Activated naive CD8-positive, alpha-beta T cell treated with anti-CD3 and anti-CD28 coated beads for 36 hours (primary cell): ENCODE data around the gene PHRF1. TPM values are rescaled to one million over a fixed set of nuclear protein-coding genes. Genes with fewer than 3 reads are reported as not detected.
A peak's percentile ranks its signal among the peaks of the same experiment; 100 is the strongest.

Experiments
- DNase-seq: peaks from one replicate; pipeline ENCODE4 v3.0.0; 2021
- H3K27ac Mint-ChIP-seq: one replicate; pipeline ENCODE4 v1.8.0; 2022; ENCODE audit warnings: mild to moderate bottlenecking, moderate library complexity, mixed read lengths
- H3K27me3 Mint-ChIP-seq: one replicate; pipeline ENCODE4 v1.8.0; 2022; ENCODE audit warnings: mild to moderate bottlenecking, mixed read lengths
- H3K36me3 Mint-ChIP-seq: one replicate; pipeline ENCODE4 v1.8.0; 2021; ENCODE audit warnings: mild to moderate bottlenecking, mixed read lengths
- H3K4me1 Mint-ChIP-seq: one replicate; pipeline ENCODE4 v1.8.0; 2021; ENCODE audit warnings: mixed read lengths
- H3K4me3 Mint-ChIP-seq: one replicate; pipeline ENCODE4 v1.8.0; 2022; ENCODE audit warnings: mild to moderate bottlenecking, moderate library complexity, mixed read lengths
- H3K9me3 Mint-ChIP-seq: one replicate; pipeline ENCODE4 v1.8.0; 2022; ENCODE audit warnings: mixed read lengths
- total RNA-seq, 2 experiments: library from RNA; stranded (reverse); gene quantifications; one replicate each; pipeline ENCODE4 v1.2.3, GENCODE V29; 2021

PHRF1 gene
- total RNA-seq, 2 experiments from 2014 or later = 42.3 to 44.3 TPM

GRCh38 chr11:587978-588380 is 11.7 kb downstream of the PHRF1 start:
- H3K4me3 Mint-ChIP-seq = peak overlapping the region; percentile 82
- H3K9me3 Mint-ChIP-seq = no peaks in the 10 kb centered on the region
- peak overlapping the region; percentile 100 for H3K27ac Mint-ChIP-seq
- peaks cover 30% of the 10 kb centered on the region for H3K36me3 Mint-ChIP-seq
- peak; percentile 77 for DNase-seq
- peaks cover 21% of the 10 kb centered on the region for H3K4me1 Mint-ChIP-seq
- no peaks in the 10 kb centered on the region for H3K27me3 Mint-ChIP-seq

GRCh38 chr11:589798-590197 is 13.5 kb downstream of the PHRF1 start:
- Mint-ChIP-seq H3K27ac (peak overlapping the region; percentile 39), H3K4me3 (no peak overlapping the region), H3K36me3 (peaks cover 29% of the 10 kb centered on the region), H3K9me3 (no peaks in the 10 kb centered on the region), H3K27me3 (no peaks in the 10 kb centered on the region), H3K4me1 (peaks cover 21% of the 10 kb centered on the region)
- no peak for DNase-seq

- DNase-seq = no peak
- Mint-ChIP-seq H3K27ac (peak overlapping the region; percentile 34), H3K9me3 (no peaks in the 10 kb centered on the region), H3K4me1 (peaks cover 21% of the 10 kb centered on the region), H3K36me3 (peaks cover 32% of the 10 kb centered on the region), H3K27me3 (no peaks in the 10 kb centered on the region), H3K4me3 (no peak overlapping the region)
Measured at GRCh38 chr11:590997-591396, 14.7 kb downstream of the PHRF1 start.

GRCh38 chr11:592501-592900 is 16.2 kb downstream of the PHRF1 start:
- Mint-ChIP-seq H3K9me3 (no peaks in the 10 kb centered on the region), H3K4me3 (no peak overlapping the region), H3K4me1 (peaks cover 9% of the 10 kb centered on the region), H3K27me3 (no peaks in the 10 kb centered on the region), H3K36me3 (peaks cover 39% of the 10 kb centered on the region), H3K27ac (no peak overlapping the region)
- no peak for DNase-seq

GRCh38 chr11:592918-593317 is 16.6 kb downstream of the PHRF1 start:
- no peaks in the 10 kb centered on the region for H3K27me3 Mint-ChIP-seq
- peaks cover 4% of the 10 kb centered on the region for H3K4me1 Mint-ChIP-seq
- H3K27ac Mint-ChIP-seq = no peak overlapping the region
- no peaks in the 10 kb centered on the region for H3K9me3 Mint-ChIP-seq
- H3K36me3 Mint-ChIP-seq = peaks cover 39% of the 10 kb centered on the region
- no peak overlapping the region for H3K4me3 Mint-ChIP-seq
- DNase-seq = no peak

- peaks cover 35% of the 10 kb centered on the region for H3K36me3 Mint-ChIP-seq
Measured at GRCh38 chr11:593347-593746, 17.1 kb downstream of the PHRF1 start.

GRCh38 chr11:595400-595799 is 19.1 kb downstream of the PHRF1 start:
- H3K27ac Mint-ChIP-seq = no peak overlapping the region
- no peaks in the 10 kb centered on the region for H3K27me3 Mint-ChIP-seq
- H3K9me3 Mint-ChIP-seq = no peaks in the 10 kb centered on the region
- H3K4me1 Mint-ChIP-seq = no peaks in the 10 kb centered on the region
- no peak for DNase-seq
- no peak overlapping the region for H3K4me3 Mint-ChIP-seq
- H3K36me3 Mint-ChIP-seq = peaks cover 23% of the 10 kb centered on the region

More at GRCh38 chr11:593347-593746, 17.1 kb downstream of the PHRF1 start:
- no peak overlapping the region for H3K4me3 Mint-ChIP-seq
- H3K9me3 Mint-ChIP-seq = no peaks in the 10 kb centered on the region
- no peak for DNase-seq
- H3K27ac Mint-ChIP-seq = no peak overlapping the region
- no peaks in the 10 kb centered on the region for H3K27me3 Mint-ChIP-seq
- peaks cover under 1% of the 10 kb centered on the region for H3K4me1 Mint-ChIP-seq

- DNase-seq = no peak
- Mint-ChIP-seq H3K4me1 (no peaks in the 10 kb centered on the region), H3K4me3 (no peak overlapping the region), H3K9me3 (no peaks in the 10 kb centered on the region), H3K27ac (no peak overlapping the region), H3K36me3 (peaks cover 24% of the 10 kb centered on the region), H3K27me3 (no peaks in the 10 kb centered on the region)
Measured at GRCh38 chr11:596374-596773, 20.1 kb downstream of the PHRF1 start.

GRCh38 chr11:597166-597725 is 21.0 kb downstream of the PHRF1 start:
- Mint-ChIP-seq H3K4me3 (no peak overlapping the region), H3K9me3 (no peaks in the 10 kb centered on the region), H3K27ac (no peak overlapping the region), H3K27me3 (no peaks in the 10 kb centered on the region), H3K36me3 (peaks cover 26% of the 10 kb centered on the region), H3K4me1 (no peaks in the 10 kb centered on the region)
- DNase-seq = no peak

- no peaks in the 10 kb centered on the region for H3K27me3 Mint-ChIP-seq
- no peak overlapping the region for H3K4me3 Mint-ChIP-seq
- peaks cover 21% of the 10 kb centered on the region for H3K36me3 Mint-ChIP-seq
- no peaks in the 10 kb centered on the region for H3K4me1 Mint-ChIP-seq
- H3K9me3 Mint-ChIP-seq = no peaks in the 10 kb centered on the region
- no peak overlapping the region for H3K27ac Mint-ChIP-seq
- no peak for DNase-seq
Measured at GRCh38 chr11:598005-598680, 21.9 kb downstream of the PHRF1 start.

GRCh38 chr11:601573-602245 is 25.4 kb downstream of the PHRF1 start:
- Mint-ChIP-seq H3K4me3 (no peak overlapping the region), H3K4me1 (peaks cover 2% of the 10 kb centered on the region), H3K36me3 (peaks cover 11% of the 10 kb centered on the region), H3K27ac (no peak overlapping the region), H3K27me3 (no peaks in the 10 kb centered on the region), H3K9me3 (no peaks in the 10 kb centered on the region)
- no peak for DNase-seq

GRCh38 chr11:603154-603553 is 26.9 kb downstream of the PHRF1 start:
- peaks cover 8% of the 10 kb centered on the region for H3K36me3 Mint-ChIP-seq
- no peak overlapping the region for H3K4me3 Mint-ChIP-seq
- H3K4me1 Mint-ChIP-seq = peaks cover 4% of the 10 kb centered on the region
- no peak overlapping the region for H3K27ac Mint-ChIP-seq
- H3K27me3 Mint-ChIP-seq = no peaks in the 10 kb centered on the region
- no peaks in the 10 kb centered on the region for H3K9me3 Mint-ChIP-seq
- DNase-seq = no peak

- H3K27me3 Mint-ChIP-seq = no peaks in the 10 kb centered on the region
- no peak for DNase-seq
- H3K4me3 Mint-ChIP-seq = no peak overlapping the region
- peaks cover 8% of the 10 kb centered on the region for H3K36me3 Mint-ChIP-seq
- no peaks in the 10 kb centered on the region for H3K9me3 Mint-ChIP-seq
- H3K4me1 Mint-ChIP-seq = peaks cover 4% of the 10 kb centered on the region
- no peak overlapping the region for H3K27ac Mint-ChIP-seq
Measured at GRCh38 chr11:605286-606129, 29.2 kb downstream of the PHRF1 start.

GRCh38 chr11:606245-606644 is 30.0 kb downstream of the PHRF1 start:
- Mint-ChIP-seq H3K27ac (no peak overlapping the region), H3K36me3 (peaks cover 12% of the 10 kb centered on the region), H3K9me3 (no peaks in the 10 kb centered on the region), H3K4me1 (peaks cover 4% of the 10 kb centered on the region), H3K4me3 (no peak overlapping the region), H3K27me3 (no peaks in the 10 kb centered on the region)
- no peak for DNase-seq
